ENCODE measurements around the gene BBOF1.
A peak's percentile ranks its signal among the peaks of the same experiment; 100 is the strongest.

The BBOF1 gene

DNA sequence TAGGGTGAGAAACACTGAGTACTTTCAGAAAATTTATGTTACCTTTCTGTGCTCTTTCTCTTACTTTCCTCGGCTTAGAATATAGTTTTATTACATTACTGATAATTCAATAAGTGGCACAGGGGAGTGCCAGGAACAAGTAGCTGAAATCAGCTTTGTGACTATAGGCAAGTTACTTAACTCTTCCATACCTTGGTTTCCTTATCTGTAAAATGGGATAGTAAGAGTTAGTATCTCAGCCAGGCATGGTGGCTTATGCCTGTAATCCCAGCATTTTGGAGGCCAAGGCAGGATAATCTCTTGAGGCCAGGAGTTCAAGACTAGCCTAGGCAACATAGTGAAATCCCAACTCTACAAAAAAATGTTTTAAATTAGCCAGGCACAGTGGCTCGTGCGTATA lies 15.4 kb downstream of the BBOF1 start:
- Histone ChIP-seq H3K4me2 (ENCODE audit: low read length) (no peak overlapping the region), H3K79me2 (ENCODE audit: low read length) (no peaks in the 10 kb centered on the region), H3K4me3 (ENCODE audit: low read length) (no peak overlapping the region), H3K9ac (ENCODE audit: low read length) (no peak overlapping the region), H3K9me3 (ENCODE audit: insufficient read depth, low read length) (no peaks in the 10 kb centered on the region), H3K4me1 (ENCODE audit: low read length) (peaks cover 5% of the 10 kb centered on the region; the same call in 1 of the 2 replicates), H4K20me1 (ENCODE audit: insufficient read depth, low read length) (no peaks in the 10 kb centered on the region), H3K27ac (ENCODE audit: low read length) (no peak overlapping the region), H3K27me3 (ENCODE audit: low read depth, low read length) (no peaks in the 10 kb centered on the region), H3K36me3 (replicated peaks; ENCODE audit: low read depth, low read length) (no peaks in the 10 kb centered on the region), H2AFZ (ENCODE audit: low read depth, low read length) (no peak overlapping the region)
- TF ChIP-seq, protein P1, sequence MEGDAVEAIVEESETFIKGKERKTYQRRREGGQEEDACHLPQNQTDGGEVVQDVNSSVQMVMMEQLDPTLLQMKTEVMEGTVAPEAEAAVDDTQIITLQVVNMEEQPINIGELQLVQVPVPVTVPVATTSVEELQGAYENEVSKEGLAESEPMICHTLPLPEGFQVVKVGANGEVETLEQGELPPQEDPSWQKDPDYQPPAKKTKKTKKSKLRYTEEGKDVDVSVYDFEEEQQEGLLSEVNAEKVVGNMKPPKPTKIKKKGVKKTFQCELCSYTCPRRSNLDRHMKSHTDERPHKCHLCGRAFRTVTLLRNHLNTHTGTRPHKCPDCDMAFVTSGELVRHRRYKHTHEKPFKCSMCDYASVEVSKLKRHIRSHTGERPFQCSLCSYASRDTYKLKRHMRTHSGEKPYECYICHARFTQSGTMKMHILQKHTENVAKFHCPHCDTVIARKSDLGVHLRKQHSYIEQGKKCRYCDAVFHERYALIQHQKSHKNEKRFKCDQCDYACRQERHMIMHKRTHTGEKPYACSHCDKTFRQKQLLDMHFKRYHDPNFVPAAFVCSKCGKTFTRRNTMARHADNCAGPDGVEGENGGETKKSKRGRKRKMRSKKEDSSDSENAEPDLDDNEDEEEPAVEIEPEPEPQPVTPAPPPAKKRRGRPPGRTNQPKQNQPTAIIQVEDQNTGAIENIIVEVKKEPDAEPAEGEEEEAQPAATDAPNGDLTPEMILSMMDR (IDR thresholded peaks at IDR 0.05; ENCODE audit: low read depth, low read length): no peak
- TF ChIP-seq EZH2phosphoT487 (IDR thresholded peaks at IDR 0.05; ENCODE audit: low read depth): no peak

GRCh38 chr14:74035556-74035955 lies 16.4 kb downstream of the BBOF1 start:
- Histone ChIP-seq H4K20me1 (ENCODE audit: insufficient read depth, low read length) (no peaks in the 10 kb centered on the region), H3K4me2 (ENCODE audit: low read length) (no peak overlapping the region), H3K9ac (ENCODE audit: low read length) (no peak overlapping the region), H3K4me1 (ENCODE audit: low read length) (peaks cover 5% of the 10 kb centered on the region; the same call in 1 of the 2 replicates), H3K79me2 (ENCODE audit: low read length) (no peaks in the 10 kb centered on the region), H3K36me3 (replicated peaks; ENCODE audit: low read depth, low read length) (no peaks in the 10 kb centered on the region), H3K27me3 (ENCODE audit: low read depth, low read length) (no peaks in the 10 kb centered on the region), H3K9me3 (ENCODE audit: insufficient read depth, low read length) (no peaks in the 10 kb centered on the region), H2AFZ (ENCODE audit: low read depth, low read length) (no peak overlapping the region), H3K4me3 (ENCODE audit: low read length) (no peak overlapping the region), H3K27ac (ENCODE audit: low read length) (no peak overlapping the region)
- TF ChIP-seq EZH2phosphoT487 (IDR thresholded peaks at IDR 0.05; ENCODE audit: low read depth): no peak
- TF ChIP-seq, protein P1 (IDR thresholded peaks at IDR 0.05; ENCODE audit: low read depth, low read length): no peak

DNA sequence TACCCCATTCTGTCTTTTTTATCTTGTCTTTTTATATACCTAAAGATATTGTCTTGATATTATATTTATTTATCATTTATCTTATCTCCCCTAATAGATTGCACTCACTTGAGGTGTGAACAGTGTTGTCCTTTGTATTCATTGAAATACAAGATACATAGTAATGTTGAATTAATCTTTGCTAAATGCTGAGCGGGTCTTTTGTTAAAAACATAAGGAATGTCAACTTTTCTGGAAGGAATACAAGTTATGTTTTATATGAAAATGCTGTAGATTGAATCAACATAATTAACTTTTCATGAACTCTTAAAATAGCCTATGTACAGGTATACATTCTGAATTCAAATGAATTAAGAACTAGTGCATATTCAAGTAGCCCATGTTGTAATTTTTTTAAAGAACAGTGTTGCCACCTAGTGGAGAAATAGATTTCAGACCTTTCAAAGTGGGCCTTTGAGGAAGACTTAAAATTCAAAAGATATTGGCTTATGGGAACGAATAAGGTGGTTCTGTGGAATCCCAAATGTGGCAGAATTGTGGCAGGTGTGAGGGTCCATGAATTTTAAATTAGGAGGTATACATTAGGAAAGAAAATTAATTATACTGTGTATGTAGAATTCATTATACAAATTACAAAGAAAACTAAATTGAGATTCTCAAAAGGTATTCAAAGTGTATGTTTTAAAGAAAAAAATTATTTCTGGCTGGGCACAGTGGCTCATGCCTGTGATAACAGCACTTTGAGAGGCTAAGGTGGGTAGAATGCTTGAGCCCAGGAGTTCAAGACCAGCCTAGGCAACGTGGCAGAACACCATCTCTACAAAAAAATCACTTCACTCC lies 19.1 kb downstream of the BBOF1 start:
- TF ChIP-seq, protein P1 (IDR thresholded peaks at IDR 0.05; ENCODE audit: low read depth, low read length): peak; percentile 82
- TF ChIP-seq EZH2phosphoT487 (IDR thresholded peaks at IDR 0.05; ENCODE audit: low read depth): no peak
- no peaks in the 10 kb centered on the region for H3K27me3 ChIP-seq (ENCODE audit: low read depth, low read length)
- H3K27ac ChIP-seq (ENCODE audit: low read length): no peak overlapping the region
- no peak overlapping the region for H3K4me2 ChIP-seq (ENCODE audit: low read length)
- H3K4me3 ChIP-seq (ENCODE audit: low read length): no peak overlapping the region
- no peaks in the 10 kb centered on the region for H3K36me3 ChIP-seq (replicated peaks; ENCODE audit: low read depth, low read length)
- no peaks in the 10 kb centered on the region for H3K9me3 ChIP-seq (ENCODE audit: insufficient read depth, low read length)
- no peak overlapping the region for H2AFZ ChIP-seq (ENCODE audit: low read depth, low read length)
- no peaks in the 10 kb centered on the region for H4K20me1 ChIP-seq (ENCODE audit: insufficient read depth, low read length)
- no peak overlapping the region for H3K9ac ChIP-seq (ENCODE audit: low read length)
- H3K79me2 ChIP-seq (ENCODE audit: low read length): no peaks in the 10 kb centered on the region
- H3K4me1 ChIP-seq (ENCODE audit: low read length): no peaks in the 10 kb centered on the region

DNA sequence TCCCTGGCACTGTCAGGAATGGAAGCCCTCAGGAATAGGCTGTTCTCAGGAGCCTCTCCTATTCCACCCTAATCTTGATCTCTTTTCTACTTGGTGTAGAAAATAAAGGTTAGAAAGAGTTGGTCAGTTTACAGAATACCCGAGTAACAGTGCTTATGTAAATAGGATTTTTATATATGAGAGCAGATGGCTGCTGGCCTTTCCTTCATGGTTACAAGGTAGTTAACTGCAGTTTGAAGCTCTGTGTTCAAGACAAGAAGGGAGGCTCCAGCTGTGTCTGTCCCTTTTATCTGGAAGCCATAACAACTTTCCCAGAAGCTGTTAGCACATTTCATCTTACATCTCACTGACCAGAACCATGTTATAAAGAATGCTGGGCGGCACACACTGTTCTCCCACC lies 23.1 kb downstream of the BBOF1 start:
- Histone ChIP-seq H3K9me3 (ENCODE audit: insufficient read depth, low read length) (no peaks in the 10 kb centered on the region), H3K4me1 (ENCODE audit: low read length) (no peaks in the 10 kb centered on the region), H4K20me1 (ENCODE audit: insufficient read depth, low read length) (no peaks in the 10 kb centered on the region), H3K79me2 (ENCODE audit: low read length) (no peaks in the 10 kb centered on the region), H3K27ac (ENCODE audit: low read length) (no peak overlapping the region), H3K4me3 (ENCODE audit: low read length) (no peak overlapping the region), H3K9ac (ENCODE audit: low read length) (no peak overlapping the region), H3K27me3 (ENCODE audit: low read depth, low read length) (no peaks in the 10 kb centered on the region), H3K36me3 (replicated peaks; ENCODE audit: low read depth, low read length) (no peaks in the 10 kb centered on the region), H2AFZ (ENCODE audit: low read depth, low read length) (no peak overlapping the region), H3K4me2 (ENCODE audit: low read length) (no peak overlapping the region)
- TF ChIP-seq, protein P1 (IDR thresholded peaks at IDR 0.05; ENCODE audit: low read depth, low read length): no peak
- TF ChIP-seq EZH2phosphoT487 (IDR thresholded peaks at IDR 0.05; ENCODE audit: low read depth): no peak
